Small intestine (tissue), 7 donors: ENCODE data around the gene PUS7. TPM values are rescaled to one million over a fixed set of nuclear protein-coding genes. Genes with fewer than 3 reads are reported as not detected.
A peak's percentile ranks its signal among the peaks of the same experiment; 100 is the strongest.

Experiments
- DNase-seq, 2 donors: peaks; one replicate each; pipeline versions ENCODE4 v3.0.0 to v3.0.0-alpha.2; 2013
- FAIRE-seq: peaks from 2 replicates; lab custom pipeline; 2012; peaks lifted over from hg19 to GRCh38; lab: Jason Lieb, UNC
- H3K27ac ChIP-seq, 3 donors: one replicate each; pipeline ENCODE4 v1.5.1; 2013; ENCODE audit warnings: low read length in 2 of 3, mild to moderate bottlenecking in 2 of 3, control low read depth in 1 of 3, inconsistent platforms in 1 of 3, low read depth in 1 of 3, moderate library complexity in 1 of 3
- H3K27me3 ChIP-seq, 3 donors: one replicate each; pipeline ENCODE4 v1.6.1; 2013; ENCODE audit warnings: low read length in 3 of 3, inconsistent platforms in 1 of 3; ENCODE audit not compliant: control insufficient read depth in 3 of 3, insufficient read depth in 3 of 3
- H3K36me3 ChIP-seq, 3 donors: one replicate each; pipeline ENCODE4 v1.6.1; 2013; ENCODE audit warnings: low read length in 3 of 3, inconsistent platforms in 1 of 3, low read depth in 1 of 3, mild to moderate bottlenecking in 1 of 3, moderate library complexity in 1 of 3; ENCODE audit not compliant: control insufficient read depth in 3 of 3, insufficient read depth in 2 of 3
- H3K4me1 ChIP-seq, 3 donors: one replicate each; pipeline ENCODE4 v1.6.1; 2013; ENCODE audit warnings: low read length in 2 of 3, inconsistent platforms in 1 of 3, low read depth in 1 of 3, mild to moderate bottlenecking in 1 of 3, moderate library complexity in 1 of 3; ENCODE audit not compliant: control insufficient read depth in 3 of 3, insufficient read depth in 2 of 3
- H3K4me3 ChIP-seq, 3 donors: one replicate each; pipeline ENCODE4 v1.5.1; 2013; ENCODE audit warnings: low read length in 3 of 3, control low read depth in 1 of 3, inconsistent platforms in 1 of 3, low read depth in 1 of 3, mild to moderate bottlenecking in 1 of 3, moderate library complexity in 1 of 3
- H3K9me3 ChIP-seq, 2 donors: one replicate each; pipeline ENCODE4 v1.6.1; 2013; ENCODE audit warnings: low read depth in 1 of 2, low read length in 1 of 2; ENCODE audit not compliant: control insufficient read depth in 2 of 2, insufficient read depth in 1 of 2
- WGBS, 3 donors: extraction: QIAGEN DNeasy Blood & Tissue Kit; methylation state at CpG; one replicate each; pipeline ENCODE4 v1.1.7; 2013; 5-methylcytosine and 5-hydroxymethylcytosine counted together
- polyA plus RNA-seq, 4 donors: library from polyadenylated mRNA; stranded (reverse) in 3 of 4; unstranded in 1 of 4; fragments of 200-250 nt in 3 of 4; fragments of 120-200 nt in 1 of 4; gene quantifications; one replicate each; pipeline versions ENCODE4 v1.2.1 to v1.2.3, GENCODE V29; 2013
- donor health status: healthy with polysubstance abuse.
- donor health status: control.
- donor health status: control.
- donor health status: Bipolar disorder and iron deficiency.
- donor health status: healthy.

The PUS7 gene
- polyA plus RNA-seq, 4 donors: 1.3 to 12.4 (median 4.4) TPM

GRCh38 chr7:105493196-105493922, 28.7 kb downstream of the PUS7 start:
- Histone ChIP-seq H3K9me3 (no peaks in the 10 kb centered on the region), H3K4me3 (no peak overlapping the region), H3K27me3 (no peaks in the 10 kb centered on the region), H3K36me3 (peaks cover 0 to 4% (median 0%) of the 10 kb centered on the region in 3 donors), H3K4me1 (no peaks in the 10 kb centered on the region), H3K27ac (no peak overlapping the region)
- 86 to 89% (median 88%) methylated on average over 7 of the region's 7 CpGs for WGBS, 3 donors
- FAIRE-seq (no peak), DNase-seq (no peak)

DNA sequence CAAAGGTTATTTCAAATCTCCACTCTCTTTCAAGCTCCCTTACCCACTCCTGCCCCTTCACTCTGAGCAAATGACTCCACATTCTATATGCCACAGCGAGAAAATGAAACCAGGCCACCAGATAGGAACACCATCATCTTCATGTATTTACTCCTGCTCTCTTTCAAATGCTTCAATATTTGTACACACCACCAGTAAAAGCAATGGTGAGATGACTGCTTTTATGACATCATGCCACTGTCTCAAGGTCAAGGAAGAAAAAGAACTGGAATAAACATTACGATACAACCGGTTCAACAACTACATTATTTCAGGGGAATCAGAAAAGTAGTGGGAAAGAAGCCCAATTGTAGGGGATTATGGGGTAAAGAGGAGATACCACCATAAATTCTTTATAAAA, 32.7 kb downstream of the PUS7 start:
- WGBS, 3 donors: 85 to 93% (median 90%) methylated on average over 3 of the region's 3 CpGs
- no peak for FAIRE-seq
- H3K9me3 ChIP-seq: no peaks in the 10 kb centered on the region
- no peak overlapping the region for H3K27ac ChIP-seq
- no peaks in the 10 kb centered on the region for H3K27me3 ChIP-seq
- DNase-seq: no peak
- H3K4me1 ChIP-seq: no peaks in the 10 kb centered on the region
- peaks cover 0 to 14% (median 0%) of the 10 kb centered on the region in 3 donors for H3K36me3 ChIP-seq
- no peak overlapping the region for H3K4me3 ChIP-seq

- peak; percentile 22 to 46 for DNase-seq
- 67 to 70% (median 70%) methylated on average over 6 of the region's 6 CpGs for WGBS, 3 donors
- peaks cover 0 to 14% (median 0%) of the 10 kb centered on the region in 3 donors for H3K36me3 ChIP-seq
- H3K4me3 ChIP-seq: no peak overlapping the region
- H3K9me3 ChIP-seq: no peaks in the 10 kb centered on the region
- H3K27ac ChIP-seq: peak overlapping the region in 1 of 3 donors; percentile 33
- FAIRE-seq: no peak
- no peaks in the 10 kb centered on the region for H3K4me1 ChIP-seq
- H3K27me3 ChIP-seq: no peaks in the 10 kb centered on the region
Measured at GRCh38 chr7:105487579-105488571, 34.2 kb downstream of the PUS7 start.

DNA sequence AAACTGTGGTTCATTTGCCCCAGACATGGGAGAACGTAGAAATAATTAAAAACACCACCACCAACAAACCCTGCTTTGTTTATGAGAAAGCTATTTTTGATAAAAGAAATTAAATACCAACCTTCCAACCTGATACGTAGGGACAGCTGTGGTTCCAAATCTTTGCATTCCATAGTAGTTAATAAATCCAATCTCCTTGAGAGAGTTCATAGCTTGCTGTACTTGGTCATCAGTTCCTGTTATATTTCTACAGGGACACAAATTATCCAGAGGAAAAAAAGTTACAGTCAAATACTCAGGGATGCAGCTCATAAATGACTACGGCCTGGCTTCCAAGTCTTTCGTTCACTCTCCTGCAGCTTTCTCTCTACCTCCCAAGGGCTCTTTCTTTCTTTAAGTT, 41.1 kb downstream of the PUS7 start:
- peaks cover 0 to 22% (median 5%) of the 10 kb centered on the region in 3 donors for H3K36me3 ChIP-seq
- 95 to 97% (median 95%) methylated on average over 4 of the region's 4 CpGs for WGBS, 3 donors
- no peak overlapping the region for H3K27ac ChIP-seq
- no peaks in the 10 kb centered on the region for H3K27me3 ChIP-seq
- H3K4me3 ChIP-seq: no peak overlapping the region
- no peak for FAIRE-seq
- no peaks in the 10 kb centered on the region for H3K4me1 ChIP-seq
- H3K9me3 ChIP-seq: no peaks in the 10 kb centered on the region
- DNase-seq: no peak

- FAIRE-seq (no peak), DNase-seq (no peak)
- WGBS, 3 donors: 73 to 94% (median 82%) methylated on average over 5 of the region's 5 CpGs
- Histone ChIP-seq H3K27ac (no peak overlapping the region), H3K4me3 (no peak overlapping the region), H3K9me3 (no peaks in the 10 kb centered on the region), H3K4me1 (no peaks in the 10 kb centered on the region), H3K36me3 (peaks cover 0 to 16% (median 5%) of the 10 kb centered on the region in 3 donors), H3K27me3 (no peaks in the 10 kb centered on the region)
Measured at GRCh38 chr7:105478606-105479005, 43.5 kb downstream of the PUS7 start.

- Histone ChIP-seq H3K36me3 (peaks cover 0 to 18% (median 5%) of the 10 kb centered on the region in 3 donors), H3K27ac (no peak overlapping the region), H3K4me1 (no peaks in the 10 kb centered on the region), H3K27me3 (no peaks in the 10 kb centered on the region), H3K9me3 (no peaks in the 10 kb centered on the region), H3K4me3 (no peak overlapping the region)
- DNase-seq: no peak
- FAIRE-seq: no peak
- WGBS, 3 donors: 94 to 98% (median 96%) methylated on average over 2 of the region's 2 CpGs
Measured at GRCh38 chr7:105477908-105478307, 44.2 kb downstream of the PUS7 start.

DNA sequence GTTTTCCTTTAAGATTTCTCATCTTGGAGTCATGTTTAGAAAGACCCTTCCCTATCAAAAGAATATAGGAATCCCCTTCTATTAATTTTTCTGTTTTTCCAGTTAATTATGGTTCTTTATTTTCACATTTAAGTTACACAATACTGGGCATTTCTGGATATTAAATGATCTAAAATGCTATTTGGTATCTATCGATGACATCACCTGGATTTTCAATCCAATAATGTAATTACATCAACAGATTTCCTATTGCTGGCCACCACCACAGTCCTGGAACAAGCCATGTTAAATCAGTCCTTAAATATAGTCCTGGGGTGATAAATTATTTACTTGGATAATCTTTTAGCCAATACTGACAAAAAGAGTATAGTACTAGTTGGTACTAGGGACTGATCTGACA, 48.0 kb downstream of the PUS7 start:
- WGBS, 3 donors: 96 to 100% (median 98%) methylated on average over 1 of the region's 1 CpG
- no peak for DNase-seq
- FAIRE-seq: no peak
- H3K36me3 ChIP-seq: peaks cover 0 to 9% (median 0%) of the 10 kb centered on the region in 3 donors
- H3K4me3 ChIP-seq: no peak overlapping the region
- no peak overlapping the region for H3K27ac ChIP-seq
- H3K27me3 ChIP-seq: no peaks in the 10 kb centered on the region
- H3K9me3 ChIP-seq: no peaks in the 10 kb centered on the region
- H3K4me1 ChIP-seq: no peaks in the 10 kb centered on the region

- Histone ChIP-seq H3K36me3 (peaks cover 0 to 11% (median 0%) of the 10 kb centered on the region in 3 donors), H3K27me3 (no peaks in the 10 kb centered on the region), H3K9me3 (no peaks in the 10 kb centered on the region), H3K4me3 (no peak overlapping the region), H3K4me1 (no peaks in the 10 kb centered on the region), H3K27ac (no peak overlapping the region)
- no peak for FAIRE-seq
- no peak for DNase-seq
- 96 to 98% (median 97%) methylated on average over 4 of the region's 4 CpGs for WGBS, 3 donors
Measured at GRCh38 chr7:105473163-105473562, 48.9 kb downstream of the PUS7 start.
